HEK293 (cell line): ENCODE measurements around the gene PTP4A1.

ENCODE experiments used
- PRDM1 ChIP-seq: fragments of 450-650 bp; formaldehyde crosslinking; IDR thresholded peaks from 2 replicates; pipeline ENCODE4; 2016; ENCODE audit warnings: missing biosample characterization, missing genetic modification characterization
- PRDM6 ChIP-seq: fragments of 450-650 bp; formaldehyde crosslinking; IDR thresholded peaks from 2 replicates; pipeline ENCODE4 v1.5.1; 2017; ENCODE audit warnings: missing biosample characterization, missing genetic modification characterization
- SETDB1 ChIP-seq: IDR thresholded peaks from one replicate; pipeline ENCODE4 v1.6.1; 2017; ENCODE audit warnings: mild to moderate bottlenecking, low read length, moderate library complexity, mixed read lengths; ENCODE audit not compliant: insufficient read length
- SP7 ChIP-seq: fragments of 450-650 bp; formaldehyde crosslinking; IDR thresholded peaks from 2 replicates; pipeline ENCODE4 v1.5.1; 2016; ENCODE audit warnings: missing biosample characterization, missing genetic modification characterization
- TSHZ1 ChIP-seq: fragments of 450-650 bp; formaldehyde crosslinking; IDR thresholded peaks from 2 replicates; pipeline ENCODE4 v1.5.1; 2016; ENCODE audit warnings: missing biosample characterization, missing genetic modification characterization, borderline replicate concordance
- YY2 ChIP-seq: fragments of 450-650 bp; formaldehyde crosslinking; IDR thresholded peaks from 2 replicates; pipeline ENCODE4 v1.5.1; 2016; ENCODE audit warnings: missing biosample characterization, missing genetic modification characterization
- ZBTB17 ChIP-seq: fragments of 450-650 bp; formaldehyde crosslinking; IDR thresholded peaks from 2 replicates; pipeline ENCODE4 v1.5.1; 2016; ENCODE audit warnings: missing biosample characterization, missing genetic modification characterization
- ZBTB20 ChIP-seq: fragments of 450-650 bp; formaldehyde crosslinking; IDR thresholded peaks from 2 replicates; pipeline ENCODE4 v1.5.1; 2016; ENCODE audit warnings: missing biosample characterization, missing genetic modification characterization
- ZNF10 ChIP-seq: fragments of 450-650 bp; formaldehyde crosslinking; IDR thresholded peaks from 2 replicates; pipeline ENCODE4 v1.5.1; 2017; ENCODE audit warnings: missing biosample characterization, missing genetic modification characterization
- ZNF2 ChIP-seq: fragments of 450-650 bp; formaldehyde crosslinking; IDR thresholded peaks from 2 replicates; pipeline ENCODE4 v1.5.1; 2016; ENCODE audit warnings: missing biosample characterization, missing genetic modification characterization
- ZNF202 ChIP-seq: fragments of 450-650 bp; formaldehyde crosslinking; IDR thresholded peaks from 2 replicates; pipeline ENCODE4 v1.5.1; 2016; ENCODE audit warnings: missing biosample characterization, missing genetic modification characterization, borderline replicate concordance
- ZNF239 ChIP-seq: fragments of 450-650 bp; formaldehyde crosslinking; IDR thresholded peaks from 2 replicates; pipeline ENCODE4 v1.5.1; 2016; ENCODE audit warnings: missing biosample characterization, missing genetic modification characterization
- ZNF335 ChIP-seq: fragments of 450-650 bp; formaldehyde crosslinking; conservative IDR thresholded peaks from 2 replicates; pipeline ENCODE4 v1.5.1; 2016; ENCODE audit warnings: missing biosample characterization, missing genetic modification characterization
- ZNF391 ChIP-seq: fragments of 450-650 bp; formaldehyde crosslinking; IDR thresholded peaks from 2 replicates; pipeline ENCODE4 v1.5.1; 2016; ENCODE audit warnings: low read depth, missing biosample characterization, missing genetic modification characterization, borderline replicate concordance
- ZNF530 ChIP-seq: fragments of 450-650 bp; formaldehyde crosslinking; IDR thresholded peaks from 2 replicates; pipeline ENCODE4 v1.5.1; 2016; ENCODE audit warnings: low read depth, missing biosample characterization, missing genetic modification characterization
- ZNF561 ChIP-seq: fragments of 450-650 bp; IDR thresholded peaks from 2 replicates; pipeline ENCODE4 v1.5.1; 2018; ENCODE audit warnings: missing biosample characterization, missing genetic modification characterization, borderline replicate concordance
- ZNF654 ChIP-seq: fragments of 450-650 bp; formaldehyde crosslinking; IDR thresholded peaks from 2 replicates; pipeline ENCODE4 v1.5.1; 2016; ENCODE audit warnings: low read depth, missing biosample characterization, missing genetic modification characterization
- ZNF660 ChIP-seq: fragments of 450-650 bp; IDR thresholded peaks from 2 replicates; pipeline ENCODE4 v1.5.1; 2018; ENCODE audit warnings: missing biosample characterization, mild to moderate bottlenecking, missing genetic modification characterization
- ZNF76 ChIP-seq: fragments of 450-650 bp; formaldehyde crosslinking; IDR thresholded peaks from 2 replicates; pipeline ENCODE4; 2016; ENCODE audit warnings: low read depth, missing biosample characterization, missing genetic modification characterization, borderline replicate concordance
- ZNF777 ChIP-seq: fragments of 450-650 bp; formaldehyde crosslinking; IDR thresholded peaks from 2 replicates; pipeline ENCODE4 v1.5.1; 2017; ENCODE audit warnings: missing biosample characterization, missing genetic modification characterization, borderline replicate concordance
- ZNF843 ChIP-seq: fragments of 450-650 bp; formaldehyde crosslinking; IDR thresholded peaks from 2 replicates; pipeline ENCODE4 v1.5.1; 2016; ENCODE audit warnings: missing biosample characterization, missing genetic modification characterization
- ZXDB ChIP-seq: fragments of 450-650 bp; formaldehyde crosslinking; IDR thresholded peaks from 2 replicates; pipeline ENCODE4 v1.5.1; 2016; ENCODE audit warnings: missing biosample characterization, missing genetic modification characterization
- TF ChIP-seq, protein P1 (sequence below): fragments of 450-650 bp; formaldehyde crosslinking; IDR thresholded peaks from 2 replicates; pipeline ENCODE4 v1.5.1; 2016; ENCODE audit warnings: missing biosample characterization, missing genetic modification characterization
- TF ChIP-seq, protein P2 (sequence below): fragments of 450-650 bp; formaldehyde crosslinking; optimal IDR thresholded peaks from 2 replicates; pipeline ENCODE3; 2016; ENCODE audit warnings: missing biosample characterization, mild to moderate bottlenecking, missing genetic modification characterization
- TF ChIP-seq, protein P3 (sequence below): fragments of 450-650 bp; formaldehyde crosslinking; IDR thresholded peaks from 2 replicates; pipeline ENCODE4 v1.5.1; 2016; ENCODE audit warnings: missing biosample characterization, missing genetic modification characterization

The PTP4A1 gene

DNA sequence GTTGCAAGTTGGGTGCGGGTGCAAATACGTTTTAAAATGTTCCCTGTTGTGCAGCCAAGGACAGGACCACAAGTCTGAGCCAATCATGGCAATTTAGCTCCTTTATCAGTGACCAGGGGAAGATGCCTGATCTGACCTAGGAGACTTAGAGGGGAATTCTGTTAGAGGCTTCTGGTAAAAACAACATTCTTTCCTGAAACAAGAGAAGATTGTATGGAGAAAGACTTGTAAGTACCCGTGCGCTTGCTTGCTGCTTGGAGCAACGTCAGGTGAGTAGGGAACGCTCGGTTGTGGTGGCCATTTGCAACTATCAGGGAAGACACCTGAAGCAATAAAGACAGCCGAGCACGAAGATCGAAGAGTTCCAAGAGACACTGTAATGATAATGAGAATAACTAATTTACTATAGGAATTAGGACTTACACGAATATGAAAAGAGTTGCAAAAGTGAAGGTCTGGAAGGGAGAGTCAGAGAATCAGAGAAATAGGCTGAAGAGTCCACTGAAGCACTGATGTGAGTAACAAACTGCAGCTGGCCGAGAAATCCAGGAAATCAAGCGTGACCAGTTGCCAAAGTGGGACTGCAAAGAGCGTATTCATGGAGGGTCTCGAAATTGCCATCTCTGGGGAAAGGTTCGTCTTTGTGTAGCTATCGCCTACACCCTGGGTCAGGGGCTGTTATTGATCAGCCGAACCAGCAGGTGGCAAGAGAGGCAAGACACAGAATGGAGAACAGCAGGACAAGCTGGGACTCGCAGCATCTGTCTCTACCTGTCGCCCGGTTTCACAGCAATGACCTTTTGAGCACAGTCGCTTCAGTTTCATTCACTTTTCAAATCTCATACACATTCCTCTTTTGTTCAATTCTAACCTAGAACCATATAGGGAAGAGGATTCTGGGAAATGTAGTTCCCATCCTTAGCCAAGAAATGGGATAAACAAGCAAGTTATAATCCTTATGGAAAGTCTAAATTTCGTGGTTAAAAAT, 26.1 kb downstream of the PTP4A1 start (continued):
- TF ChIP-seq ZBTB20 (tag by site-specific recombination): peak; percentile 96
- peak; percentile 10; the same call in 1 of the 2 replicates for TF ChIP-seq ZNF2 (tag by site-specific recombination)
- TF ChIP-seq, protein P1, sequence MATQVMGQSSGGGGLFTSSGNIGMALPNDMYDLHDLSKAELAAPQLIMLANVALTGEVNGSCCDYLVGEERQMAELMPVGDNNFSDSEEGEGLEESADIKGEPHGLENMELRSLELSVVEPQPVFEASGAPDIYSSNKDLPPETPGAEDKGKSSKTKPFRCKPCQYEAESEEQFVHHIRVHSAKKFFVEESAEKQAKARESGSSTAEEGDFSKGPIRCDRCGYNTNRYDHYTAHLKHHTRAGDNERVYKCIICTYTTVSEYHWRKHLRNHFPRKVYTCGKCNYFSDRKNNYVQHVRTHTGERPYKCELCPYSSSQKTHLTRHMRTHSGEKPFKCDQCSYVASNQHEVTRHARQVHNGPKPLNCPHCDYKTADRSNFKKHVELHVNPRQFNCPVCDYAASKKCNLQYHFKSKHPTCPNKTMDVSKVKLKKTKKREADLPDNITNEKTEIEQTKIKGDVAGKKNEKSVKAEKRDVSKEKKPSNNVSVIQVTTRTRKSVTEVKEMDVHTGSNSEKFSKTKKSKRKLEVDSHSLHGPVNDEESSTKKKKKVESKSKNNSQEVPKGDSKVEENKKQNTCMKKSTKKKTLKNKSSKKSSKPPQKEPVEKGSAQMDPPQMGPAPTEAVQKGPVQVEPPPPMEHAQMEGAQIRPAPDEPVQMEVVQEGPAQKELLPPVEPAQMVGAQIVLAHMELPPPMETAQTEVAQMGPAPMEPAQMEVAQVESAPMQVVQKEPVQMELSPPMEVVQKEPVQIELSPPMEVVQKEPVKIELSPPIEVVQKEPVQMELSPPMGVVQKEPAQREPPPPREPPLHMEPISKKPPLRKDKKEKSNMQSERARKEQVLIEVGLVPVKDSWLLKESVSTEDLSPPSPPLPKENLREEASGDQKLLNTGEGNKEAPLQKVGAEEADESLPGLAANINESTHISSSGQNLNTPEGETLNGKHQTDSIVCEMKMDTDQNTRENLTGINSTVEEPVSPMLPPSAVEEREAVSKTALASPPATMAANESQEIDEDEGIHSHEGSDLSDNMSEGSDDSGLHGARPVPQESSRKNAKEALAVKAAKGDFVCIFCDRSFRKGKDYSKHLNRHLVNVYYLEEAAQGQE (tag by site-specific recombination): no peak
- no peak for TF ChIP-seq ZNF10 (tag by site-specific recombination)
- TF ChIP-seq YY2 (tag by site-specific recombination): no peak
- 0 out of 2 replicates have a peak, but pooled peaks have one; percentile 38 for TF ChIP-seq ZNF843 (tag by site-specific recombination)
- no peak for TF ChIP-seq PRDM6
- TF ChIP-seq ZNF777 (tag by site-specific recombination): no peak
- TF ChIP-seq, protein P2, sequence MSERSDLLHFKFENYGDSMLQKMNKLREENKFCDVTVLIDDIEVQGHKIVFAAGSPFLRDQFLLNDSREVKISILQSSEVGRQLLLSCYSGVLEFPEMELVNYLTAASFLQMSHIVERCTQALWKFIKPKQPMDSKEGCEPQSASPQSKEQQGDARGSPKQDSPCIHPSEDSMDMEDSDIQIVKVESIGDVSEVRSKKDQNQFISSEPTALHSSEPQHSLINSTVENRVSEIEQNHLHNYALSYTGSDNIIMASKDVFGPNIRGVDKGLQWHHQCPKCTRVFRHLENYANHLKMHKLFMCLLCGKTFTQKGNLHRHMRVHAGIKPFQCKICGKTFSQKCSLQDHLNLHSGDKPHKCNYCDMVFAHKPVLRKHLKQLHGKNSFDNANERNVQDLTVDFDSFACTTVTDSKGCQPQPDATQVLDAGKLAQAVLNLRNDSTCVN (tag by site-specific recombination): peak; percentile 9
- no peak for TF ChIP-seq ZNF202
- peak; percentile 75; the same call in 1 of the 2 replicates for TF ChIP-seq ZNF561 (tag by site-specific recombination)
- peak; percentile 82 for TF ChIP-seq ZNF654 (tag by site-specific recombination)
- TF ChIP-seq, protein P3, sequence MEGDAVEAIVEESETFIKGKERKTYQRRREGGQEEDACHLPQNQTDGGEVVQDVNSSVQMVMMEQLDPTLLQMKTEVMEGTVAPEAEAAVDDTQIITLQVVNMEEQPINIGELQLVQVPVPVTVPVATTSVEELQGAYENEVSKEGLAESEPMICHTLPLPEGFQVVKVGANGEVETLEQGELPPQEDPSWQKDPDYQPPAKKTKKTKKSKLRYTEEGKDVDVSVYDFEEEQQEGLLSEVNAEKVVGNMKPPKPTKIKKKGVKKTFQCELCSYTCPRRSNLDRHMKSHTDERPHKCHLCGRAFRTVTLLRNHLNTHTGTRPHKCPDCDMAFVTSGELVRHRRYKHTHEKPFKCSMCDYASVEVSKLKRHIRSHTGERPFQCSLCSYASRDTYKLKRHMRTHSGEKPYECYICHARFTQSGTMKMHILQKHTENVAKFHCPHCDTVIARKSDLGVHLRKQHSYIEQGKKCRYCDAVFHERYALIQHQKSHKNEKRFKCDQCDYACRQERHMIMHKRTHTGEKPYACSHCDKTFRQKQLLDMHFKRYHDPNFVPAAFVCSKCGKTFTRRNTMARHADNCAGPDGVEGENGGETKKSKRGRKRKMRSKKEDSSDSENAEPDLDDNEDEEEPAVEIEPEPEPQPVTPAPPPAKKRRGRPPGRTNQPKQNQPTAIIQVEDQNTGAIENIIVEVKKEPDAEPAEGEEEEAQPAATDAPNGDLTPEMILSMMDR: peak; percentile 92
- peak; percentile 82 for TF ChIP-seq ZNF76
- peak; percentile 93 for TF ChIP-seq ZBTB17 (tag by site-specific recombination)
- TF ChIP-seq ZNF239 (tag by site-specific recombination): no peak
- peak; percentile 8 for TF ChIP-seq SETDB1
- peak; percentile 42; the same call in 1 of the 2 replicates for TF ChIP-seq SP7 (tag by site-specific recombination)
- TF ChIP-seq ZNF660 (tag by site-specific recombination): peak; percentile 64; the same call in 1 of the 2 replicates
- TF ChIP-seq PRDM1: peak; percentile 80; the same call in 1 of the 2 replicates
- TF ChIP-seq ZNF530 (tag by site-specific recombination): no peak
- TF ChIP-seq ZNF335 (tag by site-specific recombination): peak; percentile 93
- 0 out of 2 replicates have a peak, but pooled peaks have one; percentile 13 for TF ChIP-seq ZNF391 (tag by site-specific recombination)
- peak; percentile 78 for TF ChIP-seq ZXDB (tag by site-specific recombination)
- no peak for TF ChIP-seq TSHZ1 (tag by site-specific recombination)
